ENCODE data around the gene PDE3A.
"Not testable (repeated sequence)": the region's sequence is repeated elsewhere in the genome, so short reads cannot be mapped to it uniquely, and the experiment has no call there.

PDE3A gene

DNA sequence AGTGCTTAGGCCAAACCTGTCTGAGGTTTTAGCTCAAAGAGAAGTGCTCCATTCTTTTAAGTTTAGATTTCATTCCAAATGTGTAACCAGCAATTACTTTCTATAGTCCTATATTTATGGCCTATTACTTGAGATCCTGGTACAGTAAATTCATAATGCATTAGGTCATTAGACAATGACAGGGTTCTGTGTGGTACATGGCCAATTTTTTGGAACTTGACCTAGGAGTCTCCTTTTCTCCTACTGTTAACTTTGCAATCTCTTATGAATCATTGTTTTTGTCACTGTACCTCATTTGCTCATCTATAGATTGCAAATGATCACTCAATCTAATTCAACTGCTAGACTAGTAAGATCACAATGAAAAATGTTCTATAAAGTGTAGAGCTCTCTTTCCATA is 136.7 kb downstream of the PDE3A start:
- no peak for DNase-seq

- no peak for DNase-seq
Observed at GRCh38 chr12:20507056-20507455, 138.7 kb downstream of the PDE3A start.

- DNase-seq = no peak
Observed at GRCh38 chr12:20507711-20508110, 139.4 kb downstream of the PDE3A start.

DNA sequence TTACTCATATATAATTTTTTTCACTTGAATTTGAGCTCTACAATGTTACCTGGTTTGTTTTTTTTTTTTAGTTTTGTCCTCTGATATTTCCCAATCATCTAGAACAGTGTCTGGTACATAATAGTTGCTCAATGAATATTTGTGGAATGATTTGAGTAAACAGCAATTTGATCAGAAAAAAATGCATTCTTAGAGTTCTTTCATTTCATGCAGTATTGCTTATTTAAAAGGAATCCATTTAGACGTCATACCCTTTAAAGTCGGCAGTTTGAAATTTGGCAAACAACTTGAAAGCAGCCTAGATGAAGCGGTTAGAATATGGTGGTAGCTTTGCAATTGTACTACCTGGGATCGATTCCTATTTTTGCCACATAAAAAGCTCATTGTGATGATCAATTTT is 140.0 kb downstream of the PDE3A start:
- DNase-seq = no peak

DNA sequence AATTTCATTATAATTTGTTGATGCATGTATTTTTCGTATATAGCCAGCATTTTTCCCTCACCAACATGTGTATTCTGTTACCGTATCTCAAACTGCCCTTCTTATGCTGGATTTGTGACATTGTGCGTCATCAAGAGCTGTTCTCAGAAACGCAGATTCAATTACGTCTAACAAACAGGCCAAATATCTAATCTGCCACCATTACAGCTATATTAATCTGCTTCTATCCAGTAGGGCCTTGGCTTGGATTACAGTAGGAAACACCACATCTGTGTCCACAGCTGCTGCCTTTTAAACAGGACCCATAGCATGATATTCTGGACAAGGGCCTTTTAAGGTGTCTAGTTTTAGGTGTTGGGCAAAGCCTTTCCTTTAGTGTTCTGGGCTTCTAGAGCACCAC is 140.6 kb downstream of the PDE3A start:
- no peak for DNase-seq

GRCh38 chr12:20510811-20511210 is 142.5 kb downstream of the PDE3A start:
- no peak for DNase-seq

- no peak for DNase-seq
Observed at GRCh38 chr12:20513189-20513588, 144.9 kb downstream of the PDE3A start.

- DNase-seq = no peak
Observed at GRCh38 chr12:20514598-20514997, 146.3 kb downstream of the PDE3A start.

DNA sequence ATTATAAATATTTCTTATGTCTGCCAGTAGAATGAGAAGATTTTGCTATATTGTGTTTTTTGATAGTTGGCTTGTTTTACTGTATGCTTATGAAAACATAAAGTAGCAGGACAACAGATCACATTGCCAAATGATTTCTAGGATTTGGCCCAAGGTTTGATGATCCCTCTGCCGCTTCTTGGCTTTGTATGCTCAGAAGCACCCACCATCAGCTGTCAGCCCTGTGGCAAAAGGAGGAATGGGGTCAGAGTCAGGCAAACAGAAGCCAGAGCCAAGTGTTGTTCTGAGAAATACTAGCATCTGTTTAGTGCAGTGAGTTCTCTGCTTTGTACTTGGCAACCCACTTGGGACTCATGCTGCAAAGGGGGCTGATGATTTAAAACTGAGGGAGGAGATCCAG is 152.2 kb downstream of the PDE3A start:
- DNase-seq = no peak

GRCh38 chr12:20523658-20524057 is 155.3 kb downstream of the PDE3A start:
- DNase-seq = no peak

GRCh38 chr12:20524113-20524512 is 155.8 kb downstream of the PDE3A start:
- DNase-seq = no peak

DNA sequence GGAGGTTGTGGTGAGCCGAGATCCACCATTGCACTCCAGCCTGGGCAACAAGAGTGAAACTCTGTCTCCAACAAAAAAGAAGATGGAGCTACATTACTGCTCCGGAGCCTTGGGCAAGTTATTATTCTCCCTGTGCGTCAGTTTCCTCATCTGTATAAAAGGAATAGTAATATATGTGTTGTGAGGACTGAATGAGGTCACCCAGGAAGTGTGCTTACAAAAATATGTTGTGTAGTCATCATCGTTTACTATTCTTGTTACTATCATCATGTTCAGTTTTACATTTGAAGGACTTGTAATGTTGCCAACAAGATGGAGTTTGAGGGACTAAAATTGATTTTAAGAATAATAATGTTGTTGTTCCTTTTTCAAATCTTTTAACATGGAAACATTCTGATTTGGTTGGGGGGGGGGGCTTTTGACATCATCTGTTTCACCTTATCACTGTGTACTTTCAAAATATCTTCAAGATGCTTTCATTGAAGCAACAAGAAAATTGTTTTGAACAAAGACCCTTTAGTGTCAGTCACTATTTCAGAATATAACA is 156.8 kb downstream of the PDE3A start:
- DNase-seq = no peak

- DNase-seq = no peak
Observed at GRCh38 chr12:20527417-20528163, 159.3 kb downstream of the PDE3A start.

GRCh38 chr12:20528208-20528607 is 159.9 kb downstream of the PDE3A start:
- DNase-seq = no peak

- DNase-seq = no peak
Observed at GRCh38 chr12:20546267-20546666, 177.9 kb downstream of the PDE3A start.

DNA sequence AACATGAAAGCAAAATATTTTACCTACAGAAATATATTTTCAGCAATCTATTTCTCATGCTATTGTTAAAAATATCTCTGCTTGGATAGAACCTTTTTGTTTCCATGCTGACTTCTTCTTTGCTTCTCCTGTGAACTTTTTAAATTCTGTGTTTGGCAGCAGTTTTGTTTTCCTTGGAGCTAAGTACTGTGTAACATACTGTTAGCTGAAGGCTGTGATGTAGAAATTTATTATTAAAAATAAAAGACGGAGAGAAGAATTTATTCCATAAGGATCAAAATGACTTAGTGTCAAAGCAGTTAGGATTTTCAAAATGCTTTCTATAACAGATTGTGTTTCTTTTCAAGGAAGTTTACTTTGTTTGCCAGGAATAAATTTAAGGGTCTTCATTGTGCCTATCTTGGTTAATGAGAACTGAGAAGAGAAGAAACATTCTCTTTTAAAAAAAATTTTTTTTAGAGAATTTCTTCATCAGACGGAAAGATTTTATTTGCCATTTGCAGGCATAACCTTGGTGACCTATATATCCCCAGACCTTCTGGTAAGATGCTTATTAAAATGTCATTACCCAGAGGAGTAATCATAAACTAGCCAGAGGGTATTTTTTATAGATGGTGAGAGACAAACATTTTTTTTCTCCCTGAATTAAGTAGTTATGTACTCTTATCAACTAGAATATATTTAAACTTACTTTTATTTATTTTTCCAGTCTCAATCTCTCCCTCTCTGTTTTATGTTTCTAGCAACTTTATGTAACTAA is 179.7 kb downstream of the PDE3A start:
- DNase-seq = no peak

- no peak for DNase-seq
Observed at GRCh38 chr12:20548611-20549010, 180.3 kb downstream of the PDE3A start.

GRCh38 chr12:20549108-20549719 is 180.9 kb downstream of the PDE3A start:
- no peak for DNase-seq

DNA sequence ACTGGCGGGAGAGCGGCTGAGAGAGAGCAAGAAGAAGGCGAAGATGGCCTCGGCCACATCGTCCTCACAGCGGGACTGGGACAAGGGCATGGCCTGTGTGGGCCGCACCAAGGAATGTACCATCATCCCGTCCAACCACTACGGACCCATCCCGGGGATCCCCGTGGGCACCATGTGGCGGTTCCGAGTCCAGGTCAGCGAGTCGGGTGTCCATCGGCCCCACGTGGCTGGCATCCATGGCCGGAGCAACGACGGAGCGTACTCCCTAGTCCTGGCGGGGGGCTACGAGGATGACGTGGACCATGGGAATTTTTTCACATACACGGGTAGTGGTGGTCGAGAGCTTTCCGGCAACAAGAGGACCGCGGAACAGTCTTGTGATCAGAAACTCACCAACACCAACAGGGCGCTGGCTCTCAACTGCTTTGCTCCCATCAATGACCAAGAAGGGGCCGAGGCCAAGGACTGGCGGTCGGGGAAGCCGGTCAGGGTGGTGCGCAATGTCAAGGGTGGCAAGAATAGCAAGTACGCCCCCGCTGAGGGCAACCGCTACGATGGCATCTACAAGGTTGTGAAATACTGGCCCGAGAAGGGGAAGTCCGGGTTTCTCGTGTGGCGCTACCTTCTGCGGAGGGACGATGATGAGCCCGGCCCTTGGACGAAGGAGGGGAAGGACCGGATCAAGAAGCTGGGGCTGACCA is 183.6 kb downstream of the PDE3A start:
- DNase-seq = not testable (repeated sequence)

- not testable (repeated sequence) for DNase-seq
Observed at GRCh38 chr12:20552586-20552985, 184.2 kb downstream of the PDE3A start.

- no peak for DNase-seq
Observed at GRCh38 chr12:20555015-20555414, 186.7 kb downstream of the PDE3A start.

DNA sequence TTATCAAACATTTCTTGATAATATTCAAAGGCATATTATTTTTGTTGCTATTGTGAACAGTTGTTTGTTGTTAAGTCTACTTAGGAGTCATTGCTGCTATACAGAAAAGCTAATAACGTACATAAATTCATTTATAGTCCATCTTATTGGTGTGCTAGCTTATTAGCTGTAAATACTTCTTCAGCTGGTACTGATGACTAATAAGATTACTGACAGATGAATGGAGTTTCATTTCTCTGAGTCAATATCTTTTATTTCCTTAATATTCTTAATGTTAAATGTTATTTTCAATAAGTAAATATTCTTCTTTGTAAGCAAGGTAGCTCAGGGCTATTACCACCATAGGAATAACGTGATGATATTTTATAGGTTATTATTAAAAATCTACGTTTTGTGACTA is 187.4 kb downstream of the PDE3A start:
- no peak for DNase-seq

DNA sequence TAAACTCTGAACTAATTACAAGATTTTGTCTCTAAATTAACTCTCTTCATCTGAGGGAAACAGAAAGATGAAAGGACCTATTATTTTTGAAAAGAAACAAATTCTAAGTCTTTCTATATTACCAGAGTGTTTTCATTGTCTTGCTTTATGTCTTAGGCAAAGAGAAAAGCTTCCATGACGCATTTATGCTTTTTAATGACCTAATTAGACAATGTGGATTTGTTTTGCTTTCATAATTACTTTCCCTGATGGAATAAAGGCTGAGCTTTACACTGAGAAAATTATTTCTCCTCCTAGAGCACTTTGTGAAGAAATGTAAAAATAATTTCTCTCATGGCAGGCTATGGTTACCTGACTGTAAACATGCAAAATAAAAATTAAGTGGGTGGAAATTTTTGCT is 188.8 kb downstream of the PDE3A start:
- no peak for DNase-seq

Measured in amniotic stem cell (primary cell).